COLO829 (cell line): ENCODE results near the gene PRR9.
"Not testable (repeated sequence)": the region's sequence is repeated elsewhere in the genome, so short reads cannot be mapped to it uniquely, and the experiment has no call there.

Source experiments
- DNase-seq: peaks from one replicate; pipeline ENCODE4 v3.0.0; 2012; ENCODE audit warnings: low spot score

Gene PRR9

DNA sequence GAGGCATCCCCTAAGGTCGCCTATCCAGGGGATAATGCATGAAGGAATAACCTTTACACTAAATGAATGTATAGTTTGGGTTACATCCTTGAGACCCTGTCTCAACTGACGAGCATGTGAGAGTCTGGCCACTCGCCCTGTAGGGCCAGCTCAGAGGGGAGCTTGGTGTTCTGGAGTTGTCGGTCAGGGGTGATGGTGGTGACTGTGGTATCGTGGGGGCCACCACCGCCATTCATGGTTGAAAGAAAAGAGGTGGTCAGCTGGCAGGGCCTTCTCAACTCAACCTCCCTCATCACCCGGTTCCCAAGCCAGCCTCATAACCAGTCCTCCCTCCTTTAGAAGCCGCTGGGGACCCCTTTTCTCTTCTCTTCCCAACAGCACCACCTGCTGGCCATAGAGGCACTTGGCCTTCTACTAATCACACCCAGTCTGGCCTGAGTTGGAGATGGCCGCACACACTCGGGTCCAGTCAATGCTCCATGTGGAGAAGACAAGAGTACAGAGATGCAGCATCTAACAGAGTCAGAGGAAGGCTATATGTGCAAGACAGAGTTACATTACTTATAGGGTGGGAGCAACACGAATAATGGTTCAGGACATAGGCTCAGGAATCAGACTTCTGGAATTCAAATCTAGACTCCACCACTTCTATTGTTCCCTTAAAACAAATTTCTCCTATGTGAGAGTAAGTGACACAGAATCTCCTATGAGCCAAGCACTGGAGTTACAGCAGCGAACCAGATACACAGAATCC lies 11.9 kb downstream of the PRR9 start:
- not testable (repeated sequence) for DNase-seq

DNA sequence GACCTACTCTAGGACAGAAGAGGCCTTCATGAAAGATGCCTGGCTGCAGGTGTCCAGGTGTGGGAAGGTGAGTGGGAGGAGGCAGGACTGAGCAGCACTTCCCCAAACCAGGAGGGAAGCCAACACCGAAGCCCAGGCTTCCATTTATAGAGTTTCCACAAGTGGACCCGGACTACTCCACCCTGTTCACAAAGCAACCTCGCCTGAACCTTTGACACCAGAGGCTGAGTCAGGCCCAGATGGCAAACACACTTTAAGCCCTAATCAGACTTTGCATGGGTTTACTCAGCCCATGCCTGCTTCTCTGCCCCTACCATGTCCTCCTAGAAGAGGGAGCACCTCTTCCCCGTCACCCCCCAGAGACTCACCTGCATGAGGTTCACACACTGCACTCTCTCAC lies 14.0 kb downstream of the PRR9 start:
- DNase-seq, result no peak

- no peak for DNase-seq
Measured at GRCh38 chr1:153231785-153232184, 14.4 kb downstream of the PRR9 start.

- no peak for DNase-seq
Measured at GRCh38 chr1:153232553-153232952, 15.2 kb downstream of the PRR9 start.

DNA sequence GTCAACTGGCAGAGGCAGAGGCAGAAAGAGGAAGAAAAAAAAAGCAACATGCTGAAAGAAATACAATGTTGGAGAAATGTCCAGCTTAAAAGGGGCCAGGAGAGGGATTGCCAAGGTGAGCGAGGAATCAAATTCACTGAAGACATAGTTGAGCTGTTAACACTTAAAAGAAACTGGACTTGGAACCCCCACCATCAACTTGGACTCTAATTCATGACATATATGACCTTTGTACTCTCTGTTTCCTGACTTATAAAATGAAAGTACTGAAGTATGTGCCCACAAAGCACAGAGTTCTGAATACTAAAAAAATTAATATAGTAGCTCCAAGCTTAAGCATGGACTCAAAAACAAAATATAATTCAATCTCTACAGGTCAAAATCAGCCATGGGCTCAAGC lies 16.1 kb downstream of the PRR9 start:
- no peak for DNase-seq

DNA sequence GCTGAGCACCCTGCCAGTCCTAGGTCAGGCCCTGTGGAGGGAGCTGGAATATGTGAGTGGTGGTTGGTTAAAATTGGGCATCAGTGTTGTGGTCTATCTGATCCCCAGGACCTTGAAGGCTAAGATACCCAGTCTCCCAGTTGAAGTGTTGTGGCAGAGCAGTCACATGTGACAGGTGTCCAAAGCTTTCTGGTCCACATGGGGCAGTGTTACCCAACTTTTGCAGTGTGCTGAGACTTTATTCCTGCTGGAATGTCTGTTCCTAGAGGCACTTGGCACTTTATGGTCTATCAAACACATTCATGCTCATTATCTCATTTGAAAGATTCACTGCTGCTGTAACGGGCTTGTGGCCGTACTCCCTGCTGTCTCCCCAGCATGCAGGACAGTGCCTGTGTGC lies 21.1 kb downstream of the PRR9 start:
- DNase-seq, result no peak

DNA sequence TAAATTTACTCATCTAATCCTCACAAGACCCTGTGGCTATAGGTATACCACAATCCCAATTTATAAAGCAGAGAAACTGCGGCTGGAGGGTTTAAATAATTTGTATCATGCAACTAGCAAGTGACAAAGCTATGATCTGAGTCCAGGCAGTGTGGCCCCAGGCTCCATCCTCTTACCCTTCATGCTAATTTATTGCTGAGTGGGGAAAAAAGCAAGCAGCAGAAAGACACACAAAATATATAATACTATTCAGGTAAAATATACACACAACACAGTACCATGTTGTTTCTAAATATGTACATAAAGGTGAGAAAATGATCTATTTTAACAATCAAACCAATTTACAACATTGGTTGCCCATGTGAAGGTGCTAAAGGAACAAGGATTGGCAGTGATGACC lies 24.8 kb downstream of the PRR9 start:
- DNase-seq, result no peak

DNA sequence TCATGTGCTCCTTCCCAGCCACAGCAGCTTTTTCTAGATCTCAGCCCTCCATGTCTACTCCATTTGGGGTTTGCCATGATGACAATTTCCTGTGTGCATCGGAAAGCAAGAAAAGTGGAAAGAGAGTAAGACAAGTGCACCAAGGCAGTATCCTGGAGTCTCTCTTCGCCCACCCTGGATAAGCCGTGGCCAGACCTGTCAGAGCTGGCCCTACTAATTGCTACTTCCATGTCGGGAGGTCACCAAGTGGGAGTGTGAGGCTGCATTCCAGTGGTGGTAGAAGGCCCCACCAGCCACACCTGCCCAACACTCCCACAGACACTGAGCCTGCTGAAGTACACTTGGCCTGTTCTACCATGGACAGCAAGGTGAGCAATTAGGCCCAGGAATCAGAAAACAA lies 28.1 kb downstream of the PRR9 start:
- DNase-seq, result no peak

GRCh38 chr1:153246018-153246417 lies 28.6 kb downstream of the PRR9 start:
- DNase-seq, result no peak

- DNase-seq, result no peak
Measured at GRCh38 chr1:153246825-153247224, 29.4 kb downstream of the PRR9 start.

DNA sequence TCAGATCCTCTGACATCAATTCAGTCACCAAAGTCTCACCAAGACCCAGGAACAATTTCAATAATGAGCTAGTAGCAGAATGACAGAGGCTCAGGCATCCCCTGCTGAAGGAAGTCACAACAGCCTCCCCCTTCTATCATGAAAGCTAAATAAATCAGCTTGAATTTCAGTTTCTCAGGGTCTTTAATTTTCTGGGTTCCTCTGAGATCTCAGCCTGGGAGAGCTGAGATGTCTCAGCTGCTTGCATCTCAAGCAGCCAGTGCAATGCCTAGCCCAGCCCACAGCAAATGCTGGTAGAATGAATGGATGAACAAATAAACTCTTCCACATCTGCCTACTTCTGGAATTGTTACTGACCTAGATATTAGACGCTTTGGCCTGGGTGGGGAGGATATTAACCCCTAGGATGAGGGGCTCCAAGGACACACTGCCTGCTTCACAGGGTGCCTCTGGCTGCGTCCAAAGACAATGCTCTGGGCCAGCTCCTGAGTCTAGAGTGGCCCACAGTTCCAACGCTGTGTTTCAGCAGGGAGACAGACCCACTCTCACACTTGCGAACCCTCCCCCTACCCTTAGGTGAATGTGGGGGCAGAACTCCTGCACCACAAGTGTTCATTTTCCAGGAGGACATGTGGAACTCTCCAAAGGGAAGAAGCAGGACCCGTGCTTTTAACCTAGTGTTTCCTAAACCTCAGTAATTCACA lies 30.9 kb downstream of the PRR9 start:
- DNase-seq, result no peak

DNA sequence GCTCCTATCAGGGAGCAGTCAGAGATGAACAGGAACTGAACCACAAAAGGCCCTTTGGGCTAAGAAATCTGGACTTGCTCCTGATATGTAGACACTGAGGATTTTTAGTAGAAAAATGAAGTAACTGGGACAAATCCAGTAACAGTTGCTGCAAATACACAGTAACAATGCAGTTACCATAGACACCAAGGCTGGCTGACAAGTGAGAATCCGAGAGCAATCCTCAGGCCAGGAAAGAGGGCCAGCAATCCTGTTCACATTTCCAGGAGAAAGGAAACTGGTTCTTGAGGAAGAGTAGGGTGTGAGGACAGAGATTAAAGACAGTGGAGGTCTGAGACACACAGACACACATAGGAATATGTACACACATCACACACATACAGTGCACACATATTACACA lies 32.8 kb downstream of the PRR9 start:
- DNase-seq, result no peak

DNA sequence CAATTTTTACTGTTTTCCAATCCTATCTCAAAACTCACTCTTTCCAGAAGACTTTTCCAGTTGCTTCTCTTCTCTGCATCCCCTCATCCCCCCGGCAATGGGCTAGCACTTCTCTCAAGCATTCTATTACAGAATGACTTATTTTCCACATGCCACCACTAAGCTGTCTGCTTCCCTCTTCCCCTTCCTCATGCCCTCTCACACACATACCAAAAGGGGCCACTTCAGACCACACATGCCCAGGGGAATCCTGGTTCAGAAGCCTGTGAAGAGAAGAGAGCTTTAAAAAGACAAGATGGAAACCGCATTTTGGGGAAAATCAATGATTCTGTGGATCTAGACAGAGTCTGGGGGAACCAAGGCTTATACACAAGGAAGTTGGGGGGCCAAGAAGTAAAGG lies 33.7 kb downstream of the PRR9 start:
- no peak for DNase-seq

DNA sequence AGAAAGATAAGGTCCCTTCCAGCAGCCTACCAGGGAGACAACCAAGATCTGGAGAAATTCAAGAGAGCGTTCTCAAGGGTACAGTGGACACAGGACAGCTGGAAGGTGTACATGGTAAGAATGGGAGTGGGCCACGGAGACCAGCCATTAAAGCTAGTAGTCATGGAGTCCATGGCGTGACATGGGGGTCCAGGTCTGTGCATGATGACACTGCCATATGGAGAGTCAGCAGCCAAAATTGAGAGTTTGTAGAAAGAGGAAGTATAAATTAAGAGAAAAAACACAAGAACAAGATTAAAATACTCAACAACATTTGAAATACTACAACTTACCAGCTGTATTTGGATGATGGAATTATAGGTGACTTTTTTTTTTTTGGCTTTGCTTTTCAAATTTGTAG lies 34.2 kb downstream of the PRR9 start:
- DNase-seq, result no peak

DNA sequence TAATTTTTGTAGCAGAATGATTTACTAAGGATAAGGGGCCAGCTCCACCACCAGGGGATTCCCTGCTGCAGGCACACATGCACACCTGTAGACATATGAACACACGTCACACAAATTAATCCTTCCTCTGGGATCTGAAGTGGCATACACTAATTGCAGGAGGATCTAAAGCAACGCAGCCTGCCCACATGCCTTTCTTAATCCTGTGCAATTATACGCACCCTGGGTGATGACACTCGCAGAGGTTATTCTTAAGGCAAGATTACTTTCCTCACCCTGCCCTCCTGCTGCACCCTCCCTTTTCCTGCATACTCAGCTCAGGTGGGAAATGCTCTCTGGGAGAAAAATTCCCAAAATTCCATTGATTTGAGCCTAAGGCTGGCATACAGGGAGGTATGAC lies 34.6 kb downstream of the PRR9 start:
- DNase-seq, result no peak

- no peak for DNase-seq
Measured at GRCh38 chr1:153253076-153253475, 35.7 kb downstream of the PRR9 start.

DNA sequence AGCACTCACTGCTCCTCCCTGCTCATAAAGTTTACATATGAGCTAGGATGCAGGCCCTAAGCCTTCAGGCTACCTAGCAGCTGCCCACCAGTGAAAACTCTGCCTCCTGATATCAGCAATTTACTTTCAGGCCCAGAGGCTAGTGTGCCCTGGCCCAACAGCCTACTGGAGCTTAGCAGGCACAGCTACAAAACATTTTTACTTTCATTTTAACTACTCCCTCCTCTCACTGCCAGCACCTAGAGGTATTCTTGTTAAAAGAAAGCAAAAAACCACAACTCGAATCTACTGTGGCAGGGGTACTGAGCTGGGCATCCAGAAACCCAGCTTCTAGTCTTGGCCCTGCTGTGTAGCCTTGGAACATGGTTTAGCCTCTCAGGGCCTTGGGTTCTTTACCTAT lies 36.3 kb downstream of the PRR9 start:
- no peak for DNase-seq

GRCh38 chr1:153259387-153259786 lies 42.0 kb downstream of the PRR9 start, which contains the start of gene LORICRIN:
Gene LORICRIN, plus strand, starts transcription at chr1:153259687. Its CDS starts 1,263 bp downstream, at chr1:153260950.
- DNase-seq, result no peak

- no peak for DNase-seq
Measured at GRCh38 chr1:153260585-153261280, 43.3 kb downstream of the PRR9 start.

DNA sequence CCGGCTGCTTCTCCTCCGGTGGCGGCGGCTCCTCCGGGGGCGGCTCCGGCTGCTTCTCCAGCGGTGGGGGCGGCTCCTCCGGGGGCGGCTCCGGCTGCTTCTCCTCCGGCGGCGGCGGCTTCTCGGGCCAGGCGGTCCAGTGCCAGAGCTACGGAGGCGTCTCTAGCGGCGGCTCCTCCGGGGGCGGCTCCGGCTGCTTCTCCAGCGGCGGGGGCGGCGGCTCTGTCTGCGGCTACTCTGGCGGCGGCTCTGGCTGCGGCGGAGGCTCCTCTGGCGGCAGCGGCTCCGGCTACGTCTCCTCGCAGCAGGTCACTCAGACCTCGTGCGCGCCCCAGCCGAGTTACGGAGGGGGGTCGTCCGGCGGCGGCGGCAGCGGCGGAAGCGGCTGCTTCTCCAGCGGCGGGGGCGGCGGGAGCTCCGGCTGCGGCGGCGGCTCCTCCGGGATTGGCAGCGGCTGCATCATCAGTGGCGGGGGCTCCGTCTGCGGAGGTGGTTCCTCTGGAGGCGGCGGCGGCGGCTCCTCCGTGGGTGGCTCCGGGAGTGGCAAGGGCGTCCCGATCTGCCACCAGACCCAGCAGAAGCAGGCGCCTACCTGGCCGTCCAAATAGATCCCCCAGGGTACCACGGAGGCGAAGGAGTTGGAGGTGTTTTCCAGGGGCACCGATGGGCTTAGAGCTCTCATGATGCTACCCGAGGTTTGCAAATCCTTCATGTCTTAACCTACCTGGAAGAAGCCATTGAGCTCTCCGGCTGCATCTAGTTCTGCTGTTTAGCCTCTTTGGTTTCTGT lies 44.1 kb downstream of the PRR9 start:
- no peak for DNase-seq

DNA sequence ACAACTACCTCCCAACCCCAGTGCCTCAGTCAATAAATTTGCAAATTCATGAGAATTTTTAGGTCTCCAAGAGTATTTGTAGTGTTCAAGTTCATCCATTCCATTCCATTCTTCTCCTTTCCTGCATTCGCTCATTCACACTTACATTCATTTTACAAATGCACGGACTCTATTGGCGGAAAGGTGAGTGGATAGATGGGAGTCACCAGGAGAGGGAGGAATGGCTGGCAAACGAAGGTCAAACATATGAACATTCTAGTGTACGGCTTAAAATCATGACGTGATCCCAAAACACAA lies 44.6 kb downstream of the PRR9 start:
- no peak for DNase-seq

- DNase-seq, result no peak
Measured at GRCh38 chr1:153262462-153263157, 45.2 kb downstream of the PRR9 start.
